H9 (cell line): ENCODE data around the gene ZNF446. TPM values are rescaled to one million over a fixed set of nuclear protein-coding genes. Genes with fewer than 3 reads are reported as not detected.

Experiments
- DNase-seq: peaks from one replicate; pipeline ENCODE4 v3.0.0-alpha.2; 2017
- H2AFZ ChIP-seq: one replicate; pipeline ENCODE4 v1.6.1; 2013; ENCODE audit warnings: mild to moderate bottlenecking, low read length, control low read depth, moderate library complexity
- H2AK5ac ChIP-seq: 2 replicates; pipeline ENCODE4 v1.6.1; 2013; ENCODE audit warnings: low read length, control low read depth, mixed read lengths; ENCODE audit not compliant: insufficient read length
- H2BK120ac ChIP-seq: one replicate; pipeline ENCODE4 v1.6.1; 2013; ENCODE audit warnings: low read depth, mild to moderate bottlenecking, low read length, control low read depth, inconsistent platforms; ENCODE audit not compliant: poor library complexity, severe bottlenecking
- H2BK12ac ChIP-seq: 2 replicates; pipeline ENCODE4 v1.6.1; 2013; ENCODE audit warnings: low read length, control low read depth, mixed read lengths, low read depth; ENCODE audit not compliant: insufficient read length
- H2BK15ac ChIP-seq: 2 replicates; pipeline ENCODE4 v1.6.1; 2013; ENCODE audit warnings: low read depth, low read length, control low read depth
- H2BK20ac ChIP-seq: one replicate; pipeline ENCODE4 v1.6.1; 2013; ENCODE audit warnings: low read depth, mild to moderate bottlenecking, low read length, control low read depth, inconsistent platforms; ENCODE audit not compliant: poor library complexity, severe bottlenecking
- H2BK5ac ChIP-seq: 2 replicates; pipeline ENCODE4 v1.6.1; 2013; ENCODE audit warnings: low read length, control low read depth, mixed read lengths; ENCODE audit not compliant: insufficient read length
- H3K14ac ChIP-seq: 2 replicates; pipeline ENCODE4 v1.6.1; 2013; ENCODE audit warnings: low read length, control low read depth; ENCODE audit not compliant: insufficient read depth
- H3K18ac ChIP-seq: 2 replicates; pipeline ENCODE4 v1.6.1; 2013; ENCODE audit warnings: low read depth, mild to moderate bottlenecking, mixed read lengths, low read length, control low read depth; ENCODE audit not compliant: insufficient read length
- H3K23ac ChIP-seq: 2 replicates; pipeline ENCODE4 v1.6.1; 2013; ENCODE audit warnings: low read length, control low read depth, mixed read lengths, low read depth; ENCODE audit not compliant: insufficient read length
- H3K23me2 ChIP-seq: 2 replicates; pipeline ENCODE4 v1.6.1; 2013; ENCODE audit warnings: low read depth, mild to moderate bottlenecking, mixed read lengths, low read length, control low read depth; ENCODE audit not compliant: insufficient read length, poor library complexity, severe bottlenecking
- H3K27ac ChIP-seq: 2 replicates; pipeline ENCODE4 v1.5.1; 2013; ENCODE audit warnings: low read length, control low read depth, mixed read lengths, low read depth; ENCODE audit not compliant: insufficient read length
- H3K27me3 ChIP-seq: 2 replicates; pipeline ENCODE4 v1.6.1; 2013; ENCODE audit warnings: low read length, control low read depth, inconsistent platforms; ENCODE audit not compliant: insufficient read depth
- H3K4ac ChIP-seq: 2 replicates; pipeline ENCODE4 v1.6.1; 2013; ENCODE audit warnings: low read depth, mild to moderate bottlenecking, control low read depth, inconsistent platforms, low read length, moderate library complexity
- H3K4me1 ChIP-seq: 2 replicates; pipeline ENCODE4 v1.6.1; 2013; ENCODE audit warnings: low read length, control low read depth, inconsistent platforms; ENCODE audit not compliant: insufficient read depth
- H3K4me2 ChIP-seq: 2 replicates; pipeline ENCODE4 v1.6.1; 2013; ENCODE audit warnings: low read length, control low read depth, mixed read lengths; ENCODE audit not compliant: insufficient read length, insufficient read depth
- H3K56ac ChIP-seq: 2 replicates; pipeline ENCODE4 v1.6.1; 2013; ENCODE audit warnings: low read depth, mild to moderate bottlenecking, mixed read lengths, low read length, control low read depth; ENCODE audit not compliant: insufficient read length
- H3K79me1 ChIP-seq: 2 replicates; pipeline ENCODE4 v1.6.1; 2013; ENCODE audit warnings: low read depth, mild to moderate bottlenecking, moderate library complexity, low read length, control low read depth, inconsistent platforms; ENCODE audit not compliant: insufficient read depth, poor library complexity, severe bottlenecking
- H3K79me2 ChIP-seq: 2 replicates; pipeline ENCODE4 v1.6.1; 2013; ENCODE audit warnings: low read length, control low read depth, inconsistent platforms; ENCODE audit not compliant: insufficient read depth
- H3K9ac ChIP-seq: 2 replicates; pipeline ENCODE4 v1.6.1; 2013; ENCODE audit warnings: low read length, control low read depth, mixed read lengths; ENCODE audit not compliant: insufficient read length; ENCODE audit errors: extremely low read depth
- H3K9me3 ChIP-seq: one replicate; pipeline ENCODE4 v1.6.1; 2013; ENCODE audit warnings: low read depth, low read length, inconsistent platforms; ENCODE audit not compliant: control insufficient read depth
- H3T11ph ChIP-seq: one replicate; pipeline ENCODE4 v1.6.1; 2013; ENCODE audit warnings: mild to moderate bottlenecking, low read length, control low read depth, inconsistent platforms
- H4K20me1 ChIP-seq: one replicate; pipeline ENCODE4 v1.6.1; 2013; ENCODE audit not compliant: control insufficient read depth, insufficient read length, insufficient read depth
- H4K5ac ChIP-seq: 2 replicates; pipeline ENCODE4 v1.6.1; 2013; ENCODE audit warnings: low read depth, mild to moderate bottlenecking, mixed read lengths, low read length, control low read depth; ENCODE audit not compliant: insufficient read length
- H4K8ac ChIP-seq: replicated peaks from 2 replicates; pipeline ENCODE4 v1.6.1; 2013; ENCODE audit warnings: low read length, control low read depth, mixed read lengths, low read depth; ENCODE audit not compliant: insufficient read length
- H4K91ac ChIP-seq: 2 replicates; pipeline ENCODE4 v1.6.1; 2013; ENCODE audit warnings: low read depth, mild to moderate bottlenecking, moderate library complexity, mixed read lengths, low read length, control low read depth; ENCODE audit not compliant: insufficient read length
- H3K27ac Mint-ChIP-seq, 3 experiments: 2 replicates in 2 of 3; 3 replicates in 1 of 3; pipeline ENCODE4 v1.8.0; 2020 to 2021; ENCODE audit warnings: mixed read lengths in 3 of 3, mild to moderate bottlenecking in 1 of 3, moderate library complexity in 1 of 3
- H3K27me3 Mint-ChIP-seq: 2 replicates; pipeline ENCODE4 v1.8.0; 2021; ENCODE audit warnings: low read depth, mild to moderate bottlenecking, moderate library complexity, mixed read lengths
- H3K36me3 Mint-ChIP-seq, 3 experiments: 2 replicates in 2 of 3; 3 replicates in 1 of 3; pipeline ENCODE4 v1.8.0; 2020 to 2021; ENCODE audit warnings: low read depth in 3 of 3, mixed read lengths in 3 of 3; ENCODE audit not compliant: insufficient read depth in 1 of 3
- H3K4me1 Mint-ChIP-seq, 2 experiments: 2 replicates each; pipeline ENCODE4 v1.8.0; 2020; ENCODE audit warnings: mixed read lengths in 2 of 2
- H3K4me3 Mint-ChIP-seq, 2 experiments: 2 replicates in 1 of 2; 3 replicates in 1 of 2; pipeline ENCODE4 v1.8.0; 2020 to 2021; ENCODE audit warnings: mild to moderate bottlenecking in 2 of 2, mixed read lengths in 2 of 2, moderate library complexity in 1 of 2
- H3K9me3 Mint-ChIP-seq, 2 experiments: 2 replicates in 1 of 2; 3 replicates in 1 of 2; pipeline ENCODE4 v1.8.0; 2020; ENCODE audit warnings: mild to moderate bottlenecking in 2 of 2, mixed read lengths in 2 of 2, moderate library complexity in 1 of 2
- whole genome bisulfite sequencing: extraction: QIAGEN DNeasy Blood & Tissue Kit; methylation state at CpG from one replicate; pipeline ENCODE4 v1.1.7; 2013; ENCODE audit warnings: missing lambda C conversion rate, low lambda C conversion rate, mixed read lengths; ENCODE audit not compliant: insufficient read length; ENCODE audit errors: extremely low coverage; 5-methylcytosine and 5-hydroxymethylcytosine counted together
- total RNA-seq: library from RNA; stranded (reverse); gene quantifications from 2 replicates; pipeline ENCODE4 v1.2.1, GENCODE V29; 2021
- TF ChIP-seq, protein P1 (sequence below): fragments of 200-600 bp; sonication (generic); conservative IDR thresholded peaks from 3 replicates; pipeline ENCODE4 v1.8.0; 2021; ENCODE audit warnings: antibody characterized with exemption, mild to moderate bottlenecking

The ZNF446 gene
- total RNA-seq, 1 experiment from 2014 or later, result 7.6 TPM

GRCh38 chr19:58529405-58529804 lies 53.3 kb downstream of the ZNF446 start:
- H3K23me2 ChIP-seq, result no peaks in the 10 kb centered on the region
- Mint-ChIP-seq H3K27me3 (peaks cover 34% of the 10 kb centered on the region), H3K36me3 (no peaks in the 10 kb centered on the region; a peak in 1 of 7 replicates), H3K4me1 (peaks cover 10% of the 10 kb centered on the region in 2 experiments), H3K4me3 (no peak overlapping the region), H3K9me3 (no peaks in the 10 kb centered on the region), H3K27ac (no peak overlapping the region)
- H2BK15ac ChIP-seq, result no peak overlapping the region
- no peaks in the 10 kb centered on the region for H3K79me2 ChIP-seq
- no peak overlapping the region for H4K8ac ChIP-seq
- H4K20me1 ChIP-seq, result no peaks in the 10 kb centered on the region
- peaks cover 6% of the 10 kb centered on the region; the same call in 1 of the 2 replicates for H3K4me1 ChIP-seq
- H3K18ac ChIP-seq, result no peak overlapping the region
- H3K9me3 ChIP-seq, result no peaks in the 10 kb centered on the region
- no peak overlapping the region for H2BK20ac ChIP-seq
- no peak overlapping the region for H3K4me2 ChIP-seq
- H2BK120ac ChIP-seq, result no peak overlapping the region
- H2BK5ac ChIP-seq, result no peak overlapping the region
- WGBS, result no CpG with 5 or more reads among the region's 3 CpGs
- no peak overlapping the region for H2AK5ac ChIP-seq
- no peak overlapping the region for H3K27ac ChIP-seq
- DNase-seq, result no peak
- H3K4ac ChIP-seq, result no peak overlapping the region
- H3K56ac ChIP-seq, result no peak overlapping the region
- H3K79me1 ChIP-seq, result no peaks in the 10 kb centered on the region
- no peaks in the 10 kb centered on the region for H3K27me3 ChIP-seq
- H4K5ac ChIP-seq, result no peak overlapping the region
- H4K91ac ChIP-seq, result no peak overlapping the region
- H3K9ac ChIP-seq, result no peak overlapping the region
- no peak overlapping the region for H3K14ac ChIP-seq
- no peak overlapping the region for H3K23ac ChIP-seq
- TF ChIP-seq, protein P1, sequence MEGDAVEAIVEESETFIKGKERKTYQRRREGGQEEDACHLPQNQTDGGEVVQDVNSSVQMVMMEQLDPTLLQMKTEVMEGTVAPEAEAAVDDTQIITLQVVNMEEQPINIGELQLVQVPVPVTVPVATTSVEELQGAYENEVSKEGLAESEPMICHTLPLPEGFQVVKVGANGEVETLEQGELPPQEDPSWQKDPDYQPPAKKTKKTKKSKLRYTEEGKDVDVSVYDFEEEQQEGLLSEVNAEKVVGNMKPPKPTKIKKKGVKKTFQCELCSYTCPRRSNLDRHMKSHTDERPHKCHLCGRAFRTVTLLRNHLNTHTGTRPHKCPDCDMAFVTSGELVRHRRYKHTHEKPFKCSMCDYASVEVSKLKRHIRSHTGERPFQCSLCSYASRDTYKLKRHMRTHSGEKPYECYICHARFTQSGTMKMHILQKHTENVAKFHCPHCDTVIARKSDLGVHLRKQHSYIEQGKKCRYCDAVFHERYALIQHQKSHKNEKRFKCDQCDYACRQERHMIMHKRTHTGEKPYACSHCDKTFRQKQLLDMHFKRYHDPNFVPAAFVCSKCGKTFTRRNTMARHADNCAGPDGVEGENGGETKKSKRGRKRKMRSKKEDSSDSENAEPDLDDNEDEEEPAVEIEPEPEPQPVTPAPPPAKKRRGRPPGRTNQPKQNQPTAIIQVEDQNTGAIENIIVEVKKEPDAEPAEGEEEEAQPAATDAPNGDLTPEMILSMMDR, result no peak
- H3T11ph ChIP-seq, result no peak overlapping the region
- H2BK12ac ChIP-seq, result no peak overlapping the region
- no peak overlapping the region for H2AFZ ChIP-seq

Other genes starting within 250 kb of the ZNF446 start
- 97.2 and 97.6 TPM in 2 replicates for gene ZNF544, start 247.4 kb upstream of the ZNF446 start, total RNA-seq
- 16.9 and 17.3 TPM in 2 replicates for gene ZNF8, start 197.4 kb upstream of the ZNF446 start, total RNA-seq
- 43.6 and 43.7 TPM in 2 replicates for gene ERVK3-1, start 171.0 kb upstream of the ZNF446 start, total RNA-seq
- gene ZSCAN22, start 149.4 kb upstream of the ZNF446 start, total RNA-seq, result 4.7 and 4.8 TPM in 2 replicates
- gene A1BG, start 122.9 kb upstream of the ZNF446 start, total RNA-seq, result 17.4 and 22.2 TPM in 2 replicates
- 2.4 TPM in 2 replicates for gene ZNF497, start 113.6 kb upstream of the ZNF446 start, total RNA-seq
- gene ZNF837, start 95.3 kb upstream of the ZNF446 start, total RNA-seq, result 3.4 and 3.8 TPM in 2 replicates
- gene RPS5, start 89.1 kb upstream of the ZNF446 start, total RNA-seq, result 1,400 and 1,442 TPM in 2 replicates
- 2.0 and 2.1 TPM in 2 replicates for gene RNF225, start 80.7 kb upstream of the ZNF446 start, total RNA-seq
- gene ZNF584, start 67.7 kb upstream of the ZNF446 start, total RNA-seq, result 6.5 and 7.4 TPM in 2 replicates
- gene ZNF132, start 36.2 kb upstream of the ZNF446 start, total RNA-seq, result 0.24 and 0.42 TPM in 2 replicates
- gene ZNF324B, start 24.7 kb upstream of the ZNF446 start, total RNA-seq, result 6.3 and 8.7 TPM in 2 replicates
- 12.7 and 14.8 TPM in 2 replicates for gene ZNF324, start 9.3 kb upstream of the ZNF446 start, total RNA-seq
- 16.7 and 17.1 TPM in 2 replicates for gene SLC27A5, start 35.6 kb downstream of the ZNF446 start, total RNA-seq
- 18.7 and 18.8 TPM in 2 replicates for gene ZBTB45, start 43.5 kb downstream of the ZNF446 start, total RNA-seq
- 1,058 and 1,084 TPM in 2 replicates for gene TRIM28, start 67.7 kb downstream of the ZNF446 start, total RNA-seq
- 105 and 109 TPM in 2 replicates for gene CHMP2A, start 78.8 kb downstream of the ZNF446 start, total RNA-seq
- 127 and 136 TPM in 2 replicates for gene UBE2M, start 82.3 kb downstream of the ZNF446 start, total RNA-seq
- 23.6 and 24.2 TPM in 2 replicates for gene MZF1, start 97.0 kb downstream of the ZNF446 start, total RNA-seq